ENCODE data around the gene SELENON. TPM values are rescaled to one million over a fixed set of nuclear protein-coding genes. Genes with fewer than 3 reads are reported as not detected.

The SELENON gene
- total and polyA plus RNA-seq, 2 of the 8 experiments (the other 6 are each of a cell fraction or from before 2014, with no cell fraction given), result 43.0 to 77.6 TPM

DNA sequence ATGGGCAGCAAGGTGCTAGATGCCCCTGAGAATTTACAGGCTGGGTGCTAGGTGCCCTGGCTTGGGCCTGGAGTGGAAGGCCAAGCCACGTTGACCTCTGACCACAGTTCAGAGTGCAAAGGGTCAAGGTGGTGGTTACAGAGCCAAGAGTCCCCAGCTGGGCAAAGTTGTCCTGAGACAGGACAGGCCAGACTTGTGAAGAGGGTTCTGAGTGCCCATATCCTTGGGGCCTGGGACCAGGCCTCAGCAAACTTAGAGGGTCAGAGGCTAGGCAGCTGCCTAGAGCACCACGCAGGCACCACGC, 18.9 kb upstream of the SELENON start (continued):
- TF ChIP-seq CHD7 (IDR thresholded peaks at IDR 0.05; ENCODE audit: insufficient replicate concordance, low read length) (no peak), BACH1 (IDR thresholded peaks at IDR 0.05; ENCODE audit: low read length) (no peak), SP1 (IDR thresholded peaks at IDR 0.05; ENCODE audit: low read depth, low read length) (no peak), CHD1 (IDR thresholded peaks at IDR 0.05; ENCODE audit: low read depth, low read length) (no peak), EZH2 (IDR thresholded peaks at IDR 0.05; ENCODE audit: low read depth, low read length, severe bottlenecking) (no peak)

Measured in H1 (cell line).